OCI-LY3 (cell line): ENCODE results near the gene TUBGCP5.
"Not testable (repeated sequence)": the region's sequence is repeated elsewhere in the genome, so short reads cannot be mapped to it uniquely, and the experiment has no call there.

Source experiments
- H2AFZ ChIP-seq: fragments of 200-600, 300-600 bp; shearing (Covaris generic); 2 replicates; pipeline ENCODE4 v1.6.0; 2014; ENCODE audit warnings: antibody characterized with exemption, low read depth, low read length
- H3K27ac ChIP-seq: fragments of 200-600, 300-600 bp; sonication (generic); 2 replicates; pipeline ENCODE4 v1.5.1; 2014; ENCODE audit warnings: mild to moderate bottlenecking, low read length, moderate library complexity, mixed read lengths
- H3K27me3 ChIP-seq: fragments of 200-600, 300-600 bp; sonication (generic); 2 replicates; pipeline ENCODE4 v1.6.1; 2014; ENCODE audit warnings: low read depth, low read length, mixed read lengths
- H3K36me3 ChIP-seq: fragments of 200-600, 300-600 bp; sonication (generic); replicated peaks from 2 replicates; pipeline ENCODE3; 2014; ENCODE audit warnings: low read depth, low read length, mixed read lengths
- H3K4me1 ChIP-seq: fragments of 300-600, 200-600 bp; sonication (generic); 2 replicates; pipeline ENCODE4 v1.6.1; 2014; ENCODE audit warnings: low read length, mixed read lengths
- H3K4me2 ChIP-seq: fragments of 200-600, 300-600 bp; sonication (generic); 2 replicates; pipeline ENCODE4 v1.6.1; 2014; ENCODE audit warnings: low read length, mixed read lengths
- H3K4me3 ChIP-seq: fragments of 300-600, 200-600 bp; sonication (generic); 2 replicates; pipeline ENCODE4 v1.5.1; 2014; ENCODE audit warnings: antibody characterized with exemption, mild to moderate bottlenecking, low read length, moderate library complexity
- H3K79me2 ChIP-seq: fragments of 300-600, 200-600 bp; shearing (Covaris generic); 2 replicates; pipeline ENCODE4 v1.6.1; 2014; ENCODE audit warnings: mild to moderate bottlenecking, low read length, mixed read lengths
- H3K9ac ChIP-seq: fragments of 300-600, 200-600 bp; shearing (Covaris generic); 2 replicates; pipeline ENCODE4 v1.6.0; 2014; ENCODE audit warnings: mild to moderate bottlenecking, low read length, moderate library complexity
- H3K9me3 ChIP-seq: fragments of 200-600, 300-600 bp; shearing (Covaris generic); 2 replicates; pipeline ENCODE4 v1.6.1; 2014; ENCODE audit warnings: low read length, mixed read lengths; ENCODE audit not compliant: insufficient read depth
- H4K20me1 ChIP-seq: fragments of 200-600, 300-600 bp; sonication (generic); 2 replicates; pipeline ENCODE4 v1.6.1; 2016; ENCODE audit warnings: low read length, mixed read lengths; ENCODE audit not compliant: insufficient read depth
- EZH2phosphoT487 ChIP-seq: fragments of 200-600 bp; shearing (Covaris generic); IDR thresholded peaks from 2 replicates; pipeline ENCODE4 v1.6.1; 2018; ENCODE audit warnings: antibody characterized with exemption, mixed run types, low read depth
- TF ChIP-seq, protein P1 (sequence below): fragments of 200-600, 300-600 bp; sonication (generic); IDR thresholded peaks from 2 replicates; pipeline ENCODE4 v1.5.1; 2014; ENCODE audit warnings: antibody characterized with exemption, low read length, low read depth

The TUBGCP5 gene

DNA sequence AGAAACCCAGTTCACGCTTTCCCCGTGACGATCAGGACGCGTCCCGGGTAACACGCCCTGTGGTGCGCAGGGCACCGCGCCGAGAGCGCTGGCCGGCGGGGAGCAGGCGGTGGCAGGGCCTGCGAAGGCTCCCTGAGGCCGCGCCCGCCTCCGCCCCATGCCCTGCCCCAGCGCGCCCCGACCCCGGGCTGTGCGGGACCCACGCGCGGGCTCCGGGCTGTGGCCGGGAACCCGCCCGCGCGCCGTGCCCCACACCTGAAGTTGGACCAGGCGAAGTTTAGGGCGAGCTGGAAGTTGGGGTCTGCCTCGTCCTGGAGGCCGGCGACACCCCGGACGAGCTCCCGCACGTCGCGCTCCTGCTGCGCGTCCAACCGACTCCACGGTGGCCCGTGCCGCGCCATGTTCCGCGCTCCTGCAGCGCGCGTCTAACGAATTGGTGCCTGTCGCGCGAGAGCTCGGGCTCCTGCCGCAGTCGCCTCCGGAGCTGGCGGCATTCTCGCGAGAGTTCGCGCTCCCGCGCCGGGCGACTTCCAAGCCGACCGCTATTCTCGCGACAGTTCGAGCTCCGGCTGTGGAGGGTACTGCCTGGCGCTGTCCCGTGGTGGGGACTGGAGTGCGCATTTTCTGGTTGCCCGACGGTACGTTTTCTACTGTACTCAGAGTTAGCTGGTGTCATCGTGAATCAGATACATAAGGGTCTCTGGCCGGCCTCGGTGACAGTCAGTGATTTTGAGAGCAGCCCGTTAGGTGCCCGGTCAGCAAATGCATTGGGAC is at the start of gene TUBGCP5:
TUBGCP5 (minus strand) TSS at position 427 of the 774 bp plus-strand sequence; CDS start at position 401, 26 bp downstream.
- Histone ChIP-seq H3K9ac (peak within 1 kb of the TSS; percentile 80), H3K9me3 (no peaks in the 10 kb centered on the region), H4K20me1 (no peaks in the 10 kb centered on the region), H2AFZ (peak within 1 kb of the TSS; percentile 89), H3K27ac (peak within 1 kb of the TSS; percentile 44), H3K4me1 (peaks cover 13% of the 10 kb centered on the region), H3K27me3 (no peaks in the 10 kb centered on the region), H3K4me3 (peak within 1 kb of the TSS; percentile 88), H3K36me3 (peaks cover 5% of the 10 kb centered on the region), H3K4me2 (peak within 1 kb of the TSS; percentile 93), H3K79me2 (peaks cover 13% of the 10 kb centered on the region)
- TF ChIP-seq, protein P1, sequence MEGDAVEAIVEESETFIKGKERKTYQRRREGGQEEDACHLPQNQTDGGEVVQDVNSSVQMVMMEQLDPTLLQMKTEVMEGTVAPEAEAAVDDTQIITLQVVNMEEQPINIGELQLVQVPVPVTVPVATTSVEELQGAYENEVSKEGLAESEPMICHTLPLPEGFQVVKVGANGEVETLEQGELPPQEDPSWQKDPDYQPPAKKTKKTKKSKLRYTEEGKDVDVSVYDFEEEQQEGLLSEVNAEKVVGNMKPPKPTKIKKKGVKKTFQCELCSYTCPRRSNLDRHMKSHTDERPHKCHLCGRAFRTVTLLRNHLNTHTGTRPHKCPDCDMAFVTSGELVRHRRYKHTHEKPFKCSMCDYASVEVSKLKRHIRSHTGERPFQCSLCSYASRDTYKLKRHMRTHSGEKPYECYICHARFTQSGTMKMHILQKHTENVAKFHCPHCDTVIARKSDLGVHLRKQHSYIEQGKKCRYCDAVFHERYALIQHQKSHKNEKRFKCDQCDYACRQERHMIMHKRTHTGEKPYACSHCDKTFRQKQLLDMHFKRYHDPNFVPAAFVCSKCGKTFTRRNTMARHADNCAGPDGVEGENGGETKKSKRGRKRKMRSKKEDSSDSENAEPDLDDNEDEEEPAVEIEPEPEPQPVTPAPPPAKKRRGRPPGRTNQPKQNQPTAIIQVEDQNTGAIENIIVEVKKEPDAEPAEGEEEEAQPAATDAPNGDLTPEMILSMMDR = peak; percentile 11; the same call in 1 of the 2 replicates
- no peak for TF ChIP-seq EZH2phosphoT487

DNA sequence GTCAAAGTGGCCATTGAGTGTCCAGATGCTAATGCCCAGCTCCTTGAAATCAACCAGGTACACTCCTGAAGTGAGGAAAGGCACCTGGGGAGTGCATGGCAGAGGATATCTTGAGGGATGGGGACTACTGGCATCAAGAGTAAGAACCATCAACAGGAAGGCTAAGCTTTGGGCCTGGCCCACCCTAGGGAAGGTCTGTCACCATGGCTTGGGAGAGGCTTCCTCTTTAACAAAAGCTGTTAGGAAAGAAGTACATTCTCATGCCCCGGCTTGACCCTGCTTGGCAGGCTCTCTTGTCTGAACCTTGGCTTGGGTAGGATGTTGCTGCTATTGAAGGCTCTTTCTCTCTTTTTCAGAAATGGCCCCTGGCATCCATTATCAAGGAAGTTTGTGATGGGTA is 43.7 kb upstream of the TUBGCP5 start:
- no peaks in the 10 kb centered on the region for H3K9me3 ChIP-seq
- no peak overlapping the region for H2AFZ ChIP-seq
- H3K9ac ChIP-seq = no peak overlapping the region
- H3K27ac ChIP-seq = no peak overlapping the region
- H3K4me1 ChIP-seq = no peaks in the 10 kb centered on the region
- peaks cover 5% of the 10 kb centered on the region; the same call in 1 of the 2 replicates for H3K27me3 ChIP-seq
- no peak overlapping the region for H3K4me3 ChIP-seq
- no peak overlapping the region for H3K4me2 ChIP-seq
- TF ChIP-seq, protein P1 = no peak
- no peak for TF ChIP-seq EZH2phosphoT487
- H3K79me2 ChIP-seq = no peaks in the 10 kb centered on the region
- no peaks in the 10 kb centered on the region for H3K36me3 ChIP-seq
- no peaks in the 10 kb centered on the region for H4K20me1 ChIP-seq

DNA sequence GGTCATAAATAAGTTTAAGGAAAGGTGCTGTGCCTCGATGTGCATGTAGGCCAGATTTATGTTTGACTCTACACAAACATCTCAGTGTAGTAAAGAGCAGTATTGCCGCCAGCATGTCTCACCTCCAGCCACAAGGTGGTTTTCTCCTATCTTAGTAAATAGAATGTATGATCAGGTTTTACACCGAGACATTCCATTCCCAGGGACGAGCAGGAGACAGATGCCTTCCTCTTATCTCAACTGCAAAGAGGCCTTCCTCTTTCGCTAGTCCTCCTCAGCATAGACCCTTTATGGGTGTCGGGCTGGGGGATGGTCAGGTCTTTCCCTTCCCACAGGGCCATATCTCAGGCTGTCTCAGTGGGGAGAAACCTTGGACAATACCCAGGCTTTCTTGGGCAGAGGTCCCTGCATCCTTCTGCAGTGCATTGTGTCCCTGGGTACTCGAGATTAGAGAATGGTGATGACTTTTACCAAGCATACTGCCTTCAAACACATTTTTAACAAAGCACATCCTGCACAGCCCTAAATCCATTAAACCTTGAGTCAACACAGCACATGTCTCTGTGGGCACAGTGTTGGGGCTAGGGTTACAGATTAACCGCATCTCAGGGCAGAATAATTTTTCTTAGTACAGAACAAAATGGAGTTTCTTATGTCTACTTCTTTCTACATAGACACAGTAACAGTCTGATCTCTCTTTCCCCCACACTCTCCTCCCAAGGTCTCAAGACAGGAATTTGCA is 42.8 kb upstream of the TUBGCP5 start:
- not testable (repeated sequence) for H3K27ac ChIP-seq, H3K9ac ChIP-seq

DNA sequence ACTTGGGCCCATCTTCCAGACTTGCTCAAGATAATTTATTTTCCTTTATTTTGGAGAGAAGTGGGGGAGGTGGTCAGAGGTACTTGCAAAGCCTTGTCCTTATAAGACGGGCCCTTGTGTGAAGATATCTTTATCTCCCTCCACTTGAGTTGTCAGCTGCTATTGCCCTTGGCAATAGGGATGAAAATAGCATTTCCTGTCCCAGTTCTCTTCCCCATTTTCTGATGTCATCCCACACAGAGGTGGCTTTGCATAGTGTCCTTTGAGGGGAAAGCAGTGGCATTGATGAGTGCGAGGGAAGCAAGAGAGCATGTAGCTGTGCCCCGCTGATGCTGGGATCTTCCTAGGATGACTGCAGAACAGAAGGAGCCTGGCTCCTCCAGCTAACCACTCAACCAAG is 41.9 kb upstream of the TUBGCP5 start:
- no peaks in the 10 kb centered on the region for H3K27me3 ChIP-seq
- TF ChIP-seq EZH2phosphoT487 = no peak
- TF ChIP-seq, protein P1 = no peak
- no peaks in the 10 kb centered on the region for H3K79me2 ChIP-seq
- no peak overlapping the region for H3K4me2 ChIP-seq
- H3K9ac ChIP-seq = no peak overlapping the region
- no peaks in the 10 kb centered on the region for H4K20me1 ChIP-seq
- H3K36me3 ChIP-seq = no peaks in the 10 kb centered on the region
- no peak overlapping the region for H3K27ac ChIP-seq
- H2AFZ ChIP-seq = no peak overlapping the region
- no peak overlapping the region for H3K4me3 ChIP-seq
- no peaks in the 10 kb centered on the region for H3K4me1 ChIP-seq
- H3K9me3 ChIP-seq = no peaks in the 10 kb centered on the region

More for the DNA sequence above, 42.8 kb upstream of the TUBGCP5 start:
- not testable (repeated sequence) for H3K9me3 ChIP-seq, H3K27me3 ChIP-seq, H3K4me2 ChIP-seq, H2AFZ ChIP-seq, H3K4me3 ChIP-seq, H3K79me2 ChIP-seq, H3K4me1 ChIP-seq, H4K20me1 ChIP-seq, H3K36me3 ChIP-seq
